K562 (cell line): ENCODE results near the gene SLC38A10. TPM values are rescaled to one million over a fixed set of nuclear protein-coding genes. Genes with fewer than 3 reads are reported as not detected.

Source experiments
- PPARD ChIP-seq: fragments of 250-450 bp; sonication (Bioruptor Pico); IDR thresholded peaks from 2 replicates; pipeline ENCODE4 v1.8.0; 2022; ENCODE audit warnings: inconsistent platforms, mild to moderate bottlenecking, moderate library complexity
- REST ChIP-seq, 2 experiments: fragments of 450-650 bp; formaldehyde crosslinking in 1 of 2; IDR thresholded peaks; 2 replicates each; pipeline versions ENCODE4 v1.4.0 to v1.6.1; 2014 to 2020; ENCODE audit warnings: mild to moderate bottlenecking in 2 of 2, borderline replicate concordance in 1 of 2, low read depth in 1 of 2
- polyA plus RNA-seq, 8 experiments: library from polyadenylated mRNA; depleted of rRNA in 4 of 8; stranded (reverse) in 5 of 8; unstranded in 3 of 8; fragments of >200 nt; fragmentation: Nextera tagmentation in 2 of 8; fragmentation: Illumina TruSeq in 1 of 8; extraction: Ambion mirVana in 2 of 8; extraction: Trizol in 1 of 8; gene quantifications; 2 replicates each; pipeline versions ENCODE4 v1.2.1 to v1.2.3, GENCODE V29; 2011 to 2014; ENCODE audit warnings: inconsistent platforms in 1 of 8, missing spikeins in 1 of 8
- total RNA-seq, 7 experiments: library from RNA; depleted of rRNA in 6 of 7; stranded (reverse); fragments of >200 nt in 6 of 7; fragmentation: Illumina TruSeq in 2 of 7; extraction: Trizol in 2 of 7; gene quantifications; 2 replicates each; pipeline versions ENCODE4 v1.2.1 to v1.2.3, GENCODE V29; 2011 to 2021; ENCODE audit warnings: low replicate concordance in 1 of 7
- TF ChIP-seq, protein P1 (sequence below), 2 experiments: fragments of 450-650 bp in 1 of 2; sonication (generic) in 1 of 2; formaldehyde crosslinking in 1 of 2; IDR thresholded peaks; 2 replicates each; pipeline versions ENCODE4 v1.7.1 to v1.9.0; 2016 to 2022; ENCODE audit warnings: inconsistent platforms in 1 of 2, mild to moderate bottlenecking in 1 of 2, missing genetic modification reagents in 1 of 2

SLC38A10 gene
- total and polyA plus RNA-seq, 9 of the 15 experiments (the other 6 are each of a cell fraction or from before 2014, with no cell fraction given): 0.45 to 54.2 (median 13.8) TPM

DNA sequence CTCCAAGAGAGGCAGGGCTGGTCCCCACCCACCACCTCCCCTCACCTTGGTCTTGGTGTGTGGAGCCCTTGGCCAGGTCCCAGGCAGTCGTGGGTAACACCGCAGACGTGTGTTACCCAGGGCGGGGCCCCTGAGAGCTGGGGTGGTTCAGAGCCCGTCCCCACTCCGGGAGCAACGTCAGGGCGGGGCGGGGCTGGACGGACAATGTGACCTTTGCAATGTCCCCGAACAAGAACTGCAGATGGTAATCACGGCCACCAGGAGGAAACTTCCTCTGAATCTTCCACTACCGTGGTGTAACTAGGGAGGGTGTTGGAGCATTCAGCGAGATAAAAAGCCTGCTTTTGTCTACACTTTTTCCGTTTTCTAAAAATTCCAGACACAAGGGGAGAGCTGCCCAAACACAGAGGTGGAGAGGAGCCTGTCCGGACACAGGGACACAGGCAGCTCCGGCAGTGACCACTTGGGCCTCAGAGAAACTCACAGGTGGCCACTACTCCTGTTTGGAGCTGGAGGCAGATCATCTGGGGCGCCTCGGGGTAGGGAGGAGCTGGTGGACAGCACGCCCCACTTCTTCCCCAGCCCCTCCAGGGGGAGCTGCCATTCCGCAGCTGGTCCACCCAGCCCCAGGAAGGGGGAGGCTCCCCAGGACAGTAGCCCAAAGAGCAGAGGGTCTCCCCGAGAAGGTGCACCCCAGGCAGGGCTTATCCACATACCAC is 14.2 kb upstream of the SLC38A10 start (continued):
- TF ChIP-seq, protein P1, sequence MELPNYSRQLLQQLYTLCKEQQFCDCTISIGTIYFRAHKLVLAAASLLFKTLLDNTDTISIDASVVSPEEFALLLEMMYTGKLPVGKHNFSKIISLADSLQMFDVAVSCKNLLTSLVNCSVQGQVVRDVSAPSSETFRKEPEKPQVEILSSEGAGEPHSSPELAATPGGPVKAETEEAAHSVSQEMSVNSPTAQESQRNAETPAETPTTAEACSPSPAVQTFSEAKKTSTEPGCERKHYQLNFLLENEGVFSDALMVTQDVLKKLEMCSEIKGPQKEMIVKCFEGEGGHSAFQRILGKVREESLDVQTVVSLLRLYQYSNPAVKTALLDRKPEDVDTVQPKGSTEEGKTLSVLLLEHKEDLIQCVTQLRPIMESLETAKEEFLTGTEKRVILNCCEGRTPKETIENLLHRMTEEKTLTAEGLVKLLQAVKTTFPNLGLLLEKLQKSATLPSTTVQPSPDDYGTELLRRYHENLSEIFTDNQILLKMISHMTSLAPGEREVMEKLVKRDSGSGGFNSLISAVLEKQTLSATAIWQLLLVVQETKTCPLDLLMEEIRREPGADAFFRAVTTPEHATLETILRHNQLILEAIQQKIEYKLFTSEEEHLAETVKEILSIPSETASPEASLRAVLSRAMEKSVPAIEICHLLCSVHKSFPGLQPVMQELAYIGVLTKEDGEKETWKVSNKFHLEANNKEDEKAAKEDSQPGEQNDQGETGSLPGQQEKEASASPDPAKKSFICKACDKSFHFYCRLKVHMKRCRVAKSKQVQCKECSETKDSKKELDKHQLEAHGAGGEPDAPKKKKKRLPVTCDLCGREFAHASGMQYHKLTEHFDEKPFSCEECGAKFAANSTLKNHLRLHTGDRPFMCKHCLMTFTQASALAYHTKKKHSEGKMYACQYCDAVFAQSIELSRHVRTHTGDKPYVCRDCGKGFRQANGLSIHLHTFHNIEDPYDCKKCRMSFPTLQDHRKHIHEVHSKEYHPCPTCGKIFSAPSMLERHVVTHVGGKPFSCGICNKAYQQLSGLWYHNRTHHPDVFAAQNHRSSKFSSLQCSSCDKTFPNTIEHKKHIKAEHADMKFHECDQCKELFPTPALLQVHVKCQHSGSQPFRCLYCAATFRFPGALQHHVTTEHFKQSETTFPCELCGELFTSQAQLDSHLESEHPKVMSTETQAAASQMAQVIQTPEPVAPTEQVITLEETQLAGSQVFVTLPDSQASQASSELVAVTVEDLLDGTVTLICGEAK (IDR thresholded peaks at IDR 0.05): peak; percentile 22
- TF ChIP-seq, protein P1 (CRISPR knock-in tag; IDR thresholded peaks at IDR 0.05): no peak
- peak; percentile 53; the same call in 1 of the 2 replicates for TF ChIP-seq REST (IDR thresholded peaks at IDR 0.05; ENCODE audit: borderline replicate concordance)
- no peak for TF ChIP-seq REST (CRISPR knock-in tag; IDR thresholded peaks at IDR 0.05; ENCODE audit: low read depth)
- TF ChIP-seq PPARD (CRISPR knock-in tag): no peak
